HG02870 (cell line): ENCODE data around the gene ADAP1.
"Not testable (repeated sequence)": the region's sequence is repeated elsewhere in the genome, so short reads cannot be mapped to it uniquely, and the experiment has no call there.

Experiments
- ATAC-seq: cut with Tn5 transposase; IDR thresholded peaks from one replicate; pipeline ENCODE4 v1.9.1; 2021; ENCODE audit warnings: mild to moderate bottlenecking, moderate library complexity; ENCODE audit not compliant: unreplicated experiment

Gene ADAP1

GRCh38 chr7:910441-910861 lies 44.0 kb downstream of the ADAP1 start:
- ATAC-seq: no peak

GRCh38 chr7:909358-910329 lies 44.8 kb downstream of the ADAP1 start:
- ATAC-seq: no peak

GRCh38 chr7:908591-909357 lies 45.7 kb downstream of the ADAP1 start:
- not testable (repeated sequence) for ATAC-seq

- no peak for ATAC-seq
These were observed 46.3 kb downstream of the ADAP1 start for GRCh38 chr7:908159-908581.

DNA sequence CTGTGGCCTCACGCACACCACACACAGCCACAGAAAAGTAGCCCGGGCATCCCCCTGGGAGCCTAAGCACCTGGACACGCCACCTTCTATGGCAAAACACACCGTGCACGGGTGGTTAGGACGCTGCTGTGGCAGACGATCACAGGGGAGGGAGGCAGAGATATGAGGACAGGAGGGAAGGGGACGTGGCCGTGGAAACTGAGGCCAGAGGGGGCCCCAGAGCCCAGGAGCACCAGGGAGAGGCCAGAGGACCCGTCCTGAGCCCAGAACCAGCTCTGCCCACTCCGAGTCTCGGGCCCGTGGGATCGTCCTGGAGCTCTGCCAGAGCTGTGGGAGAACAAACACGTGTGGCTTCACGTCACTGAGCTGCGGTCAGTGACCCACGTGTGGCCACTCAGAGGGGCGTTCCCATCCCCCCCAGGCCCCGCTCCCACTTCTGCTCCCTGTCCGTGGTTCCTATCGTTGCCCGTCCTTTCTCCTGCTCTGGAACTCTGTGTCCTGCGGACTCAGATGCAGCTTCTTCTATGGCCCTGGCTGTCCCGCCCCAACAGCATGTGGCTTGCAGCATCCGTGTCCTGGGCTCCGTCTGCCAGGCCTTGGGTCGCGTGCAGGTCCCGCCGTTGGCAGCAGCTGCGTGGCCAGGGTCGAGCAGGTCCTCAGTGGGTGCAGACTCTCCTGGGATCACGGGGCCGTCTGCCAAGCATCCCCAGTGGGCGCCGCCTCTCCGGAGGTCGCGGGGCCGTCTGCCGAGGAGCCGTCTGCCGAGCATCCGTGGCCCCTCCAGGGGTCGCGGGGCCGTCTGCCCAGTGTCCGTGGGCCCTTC lies 47.1 kb downstream of the ADAP1 start:
- no peak for ATAC-seq

DNA sequence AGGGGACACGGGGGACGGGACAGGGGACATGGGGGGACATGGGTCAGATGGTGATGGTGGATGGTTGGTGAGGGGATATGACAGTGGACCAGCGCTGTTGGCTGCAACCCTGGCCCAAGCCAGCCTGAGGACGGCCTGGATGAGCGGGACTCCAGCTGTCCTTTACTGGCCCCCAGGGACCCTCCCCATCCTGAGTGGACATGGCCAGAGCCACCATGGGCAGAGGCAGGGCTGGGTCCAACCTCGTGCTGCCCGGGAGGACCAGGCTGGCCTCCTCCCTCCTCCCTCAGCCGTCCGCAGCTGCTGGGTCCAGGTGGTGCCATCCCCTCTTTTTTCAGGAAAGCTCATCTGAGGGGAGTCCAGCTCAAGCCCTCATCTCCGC lies 47.7 kb downstream of the ADAP1 start:
- no peak for ATAC-seq

GRCh38 chr7:904847-905246 lies 49.6 kb downstream of the ADAP1 start:
- ATAC-seq: no peak

- ATAC-seq: no peak
These were observed 50.3 kb downstream of the ADAP1 start for GRCh38 chr7:903921-904755.

- ATAC-seq: no peak
These were observed 51.5 kb downstream of the ADAP1 start for GRCh38 chr7:902996-903395.

GRCh38 chr7:901388-902154 lies 52.9 kb downstream of the ADAP1 start:
- no peak for ATAC-seq

DNA sequence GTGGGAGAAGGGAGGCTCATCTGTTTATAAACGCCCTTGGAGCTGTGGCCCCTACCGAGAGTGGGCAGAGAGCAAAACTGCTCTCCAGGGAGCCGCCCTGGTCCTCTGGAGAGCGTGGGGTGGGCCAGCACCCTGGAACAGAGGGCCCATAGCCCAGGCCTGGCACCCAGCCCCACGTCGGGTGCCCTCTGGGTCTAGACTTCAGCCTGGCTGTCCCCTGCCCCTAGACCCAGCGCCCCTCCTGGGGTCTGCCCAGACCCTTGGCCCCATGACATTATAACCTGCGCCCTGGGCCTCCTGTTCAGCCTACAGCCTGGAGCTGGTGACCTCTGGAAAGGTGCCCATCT lies 53.5 kb downstream of the ADAP1 start:
- ATAC-seq: no peak

DNA sequence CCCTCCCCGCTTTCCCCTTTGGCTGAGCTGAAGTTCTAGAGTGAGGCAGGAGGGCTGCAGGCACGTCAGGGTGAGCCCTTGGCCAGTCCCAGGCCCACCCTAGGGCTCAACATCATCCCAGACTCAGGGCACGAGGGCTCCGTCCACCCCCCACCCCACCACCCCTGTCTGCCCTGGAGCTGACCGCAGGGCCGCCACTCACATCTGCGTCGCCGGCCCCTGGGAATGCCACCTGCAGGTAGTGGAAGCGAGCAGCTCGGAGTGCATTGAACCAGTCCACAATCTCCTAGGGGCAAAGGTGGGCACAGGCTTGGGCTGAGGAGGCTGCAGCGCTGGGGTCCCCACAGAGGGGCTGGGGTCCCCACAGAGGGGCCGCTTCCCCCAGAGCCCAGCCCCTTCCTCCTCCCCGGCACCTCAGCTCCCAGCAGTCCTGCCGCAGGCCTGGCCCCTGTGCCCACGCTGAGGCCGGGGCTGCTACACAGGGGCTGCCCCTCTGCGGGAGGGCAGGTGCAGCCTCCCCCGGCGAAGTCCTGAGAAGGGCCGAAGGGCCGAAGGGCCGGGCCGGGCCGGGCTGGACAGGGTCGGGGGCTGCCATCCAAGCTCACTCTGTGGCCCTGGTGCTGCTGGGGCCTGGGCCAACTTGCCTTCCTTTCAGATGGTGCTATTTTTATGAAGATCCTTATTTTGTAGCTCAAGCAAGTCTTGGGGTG lies 54.0 kb downstream of the ADAP1 start:
- ATAC-seq: no peak

DNA sequence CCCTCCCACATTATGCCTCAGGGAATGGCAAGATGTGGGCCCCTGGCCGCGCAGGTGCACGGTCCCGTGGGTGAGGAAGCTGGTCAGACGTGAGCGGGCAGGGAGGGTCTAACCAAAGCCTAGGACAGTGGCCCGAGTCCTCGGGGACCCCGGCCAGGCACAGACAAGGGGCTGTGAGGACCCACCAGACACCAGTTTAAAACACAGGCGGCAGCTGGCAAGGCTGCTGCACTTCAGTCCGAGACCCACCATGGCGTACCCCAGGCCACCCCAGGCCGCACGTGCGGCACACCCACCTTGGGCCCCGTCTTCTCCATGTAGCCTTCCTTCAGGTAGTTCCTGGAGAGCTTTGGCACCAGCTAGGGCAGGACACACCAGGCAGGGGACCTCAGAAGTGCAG lies 54.7 kb downstream of the ADAP1 start:
- no peak for ATAC-seq

- no peak for ATAC-seq
These were observed 55.4 kb downstream of the ADAP1 start for GRCh38 chr7:898855-899681.

GRCh38 chr7:898460-898854 lies 56.0 kb downstream of the ADAP1 start:
- ATAC-seq: no peak

DNA sequence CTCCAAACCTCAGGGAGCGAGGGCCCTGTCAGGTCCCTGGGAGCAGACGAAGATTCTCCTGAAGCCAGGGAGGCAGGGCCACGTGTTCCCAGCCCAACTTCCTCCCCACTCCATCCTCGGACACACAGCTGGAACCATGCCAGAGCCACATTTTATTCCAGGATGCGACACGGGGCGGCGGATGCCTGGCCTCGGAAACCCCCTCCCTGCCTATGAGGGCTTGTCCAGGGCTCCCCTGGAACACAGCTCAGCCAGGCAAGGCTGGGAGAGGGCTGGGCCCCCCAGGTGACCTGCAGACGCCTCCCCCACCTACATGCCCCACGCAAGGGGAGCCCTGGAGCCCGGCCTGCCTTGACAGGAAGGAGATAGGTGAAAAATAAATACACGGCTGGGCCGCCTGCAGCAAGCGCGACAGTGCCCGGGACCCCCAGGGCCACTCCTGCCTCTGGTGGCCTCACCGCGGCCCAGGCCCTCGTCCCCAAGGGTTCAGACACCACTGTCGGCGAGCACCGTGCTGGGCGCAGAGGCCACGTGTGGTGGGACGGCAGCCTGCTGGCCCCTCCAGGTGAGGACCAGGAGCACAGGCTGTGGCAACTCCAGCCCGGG lies 56.6 kb downstream of the ADAP1 start:
- ATAC-seq: no peak

DNA sequence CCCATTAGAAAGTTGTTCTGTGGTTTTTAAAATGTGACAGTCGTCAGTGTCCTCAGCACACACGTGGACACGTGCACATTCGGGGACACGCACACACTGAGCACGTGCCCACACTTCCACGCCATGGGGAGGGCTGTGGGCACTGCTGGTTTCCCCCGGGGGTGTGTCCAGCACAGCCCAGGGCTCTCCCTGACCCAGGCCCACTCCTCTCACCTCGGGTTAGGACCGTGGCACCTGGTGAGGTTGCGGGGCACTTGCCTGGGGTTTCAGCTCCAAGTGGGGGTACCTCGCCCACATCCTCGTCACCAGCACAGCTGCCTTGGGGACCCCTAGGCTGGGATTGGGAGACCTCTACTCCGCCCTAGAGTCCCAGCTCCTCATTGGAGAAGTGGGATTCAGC lies 57.4 kb downstream of the ADAP1 start:
- ATAC-seq: no peak
